Stimulated activated CD8-positive, alpha-beta memory T cell treated with anti-CD3 and anti-CD28 coated beads, Interleukin-7, amount 100 ng/mL, for 24 hours (primary cell): ENCODE measurements around the gene ZGRF1.
"Not testable (repeated sequence)": the region's sequence is repeated elsewhere in the genome, so short reads cannot be mapped to it uniquely, and the experiment has no call there.

ENCODE experiments used
- DNase-seq: peaks from one replicate; pipeline ENCODE4 v3.0.0-alpha.2; 2020; ENCODE audit warnings: low read depth

ZGRF1 gene, protein sequence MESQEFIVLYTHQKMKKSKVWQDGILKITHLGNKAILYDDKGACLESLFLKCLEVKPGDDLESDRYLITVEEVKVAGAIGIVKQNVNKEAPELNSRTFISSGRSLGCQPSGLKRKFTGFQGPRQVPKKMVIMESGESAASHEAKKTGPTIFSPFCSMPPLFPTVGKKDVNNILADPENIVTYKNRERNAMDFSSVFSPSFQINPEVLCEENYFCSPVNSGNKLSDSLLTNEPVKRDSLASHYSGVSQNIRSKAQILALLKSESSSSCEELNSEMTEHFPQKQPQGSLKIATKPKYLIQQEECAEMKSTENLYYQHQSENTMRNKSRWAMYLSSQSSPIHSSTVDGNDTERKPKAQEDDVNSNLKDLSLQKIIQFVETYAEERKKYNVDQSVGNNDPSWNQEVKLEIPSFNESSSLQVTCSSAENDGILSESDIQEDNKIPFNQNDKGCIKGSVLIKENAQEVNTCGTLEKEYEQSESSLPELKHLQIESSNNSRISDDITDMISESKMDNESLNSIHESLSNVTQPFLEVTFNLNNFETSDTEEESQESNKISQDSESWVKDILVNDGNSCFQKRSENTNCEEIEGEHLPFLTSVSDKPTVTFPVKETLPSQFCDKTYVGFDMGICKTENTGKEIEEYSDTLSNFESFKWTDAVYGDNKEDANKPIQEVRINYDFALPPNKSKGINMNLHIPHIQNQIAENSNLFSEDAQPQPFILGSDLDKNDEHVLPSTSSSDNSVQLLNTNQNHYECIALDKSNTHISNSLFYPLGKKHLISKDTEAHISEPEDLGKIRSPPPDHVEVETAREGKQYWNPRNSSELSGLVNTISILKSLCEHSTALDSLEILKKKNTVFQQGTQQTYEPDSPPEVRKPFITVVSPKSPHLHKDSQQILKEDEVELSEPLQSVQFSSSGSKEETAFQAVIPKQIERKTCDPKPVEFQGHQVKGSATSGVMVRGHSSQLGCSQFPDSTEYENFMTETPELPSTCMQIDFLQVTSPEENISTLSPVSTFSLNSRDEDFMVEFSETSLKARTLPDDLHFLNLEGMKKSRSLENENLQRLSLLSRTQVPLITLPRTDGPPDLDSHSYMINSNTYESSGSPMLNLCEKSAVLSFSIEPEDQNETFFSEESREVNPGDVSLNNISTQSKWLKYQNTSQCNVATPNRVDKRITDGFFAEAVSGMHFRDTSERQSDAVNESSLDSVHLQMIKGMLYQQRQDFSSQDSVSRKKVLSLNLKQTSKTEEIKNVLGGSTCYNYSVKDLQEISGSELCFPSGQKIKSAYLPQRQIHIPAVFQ (N-terminal part only)

DNA sequence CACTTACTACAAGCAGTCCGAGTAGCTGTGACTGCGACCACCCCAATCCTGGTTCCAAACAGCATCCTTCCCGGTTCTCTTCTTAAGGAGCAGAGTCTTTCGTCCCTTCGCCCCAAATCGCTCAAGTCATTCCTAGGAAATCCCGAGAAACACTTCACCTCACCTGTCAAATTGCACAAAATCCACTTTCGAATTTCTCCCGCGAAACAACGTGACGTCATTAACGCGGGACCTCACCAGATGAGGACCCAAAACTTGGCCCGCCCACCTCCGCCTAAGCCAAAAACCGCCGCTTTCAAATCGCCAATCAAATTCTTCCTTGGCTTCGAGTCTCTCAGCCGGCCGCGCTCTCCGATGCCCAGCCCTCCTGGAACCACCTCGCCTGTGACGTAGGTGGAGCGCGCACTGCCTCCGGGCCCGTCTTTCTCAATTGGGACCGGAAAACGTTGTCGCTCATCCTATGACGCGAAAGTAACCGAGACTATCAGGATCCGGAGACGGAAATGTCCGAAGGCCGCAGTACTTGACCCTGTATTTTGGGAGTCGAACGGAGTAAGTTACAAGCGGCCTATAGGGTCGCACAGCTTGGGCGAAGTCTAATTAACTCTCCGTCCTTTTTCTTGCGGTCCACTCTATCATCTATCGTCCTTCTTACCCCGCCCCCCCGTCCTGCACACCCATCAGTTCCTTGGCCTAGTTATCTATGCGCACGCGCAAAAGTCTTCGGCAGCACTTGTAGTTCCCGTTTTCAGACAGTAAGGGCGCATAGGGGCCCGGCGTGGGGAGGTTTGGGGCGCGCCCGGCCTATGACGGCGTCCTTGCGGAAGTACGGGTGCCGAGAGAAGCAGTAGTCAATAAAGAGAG is at the start of gene ZGRF1, which contains the start of gene LARP7:
ZGRF1 (minus strand) TSS at position 222 of the 864 bp plus-strand sequence. CDS start 3,733 bp downstream, outside the sequence.
LARP7 (plus strand) TSS at position 456 of the 864 bp plus-strand sequence. CDS start 7,527 bp downstream, outside the sequence.
- peak; percentile 94 for DNase-seq

DNA sequence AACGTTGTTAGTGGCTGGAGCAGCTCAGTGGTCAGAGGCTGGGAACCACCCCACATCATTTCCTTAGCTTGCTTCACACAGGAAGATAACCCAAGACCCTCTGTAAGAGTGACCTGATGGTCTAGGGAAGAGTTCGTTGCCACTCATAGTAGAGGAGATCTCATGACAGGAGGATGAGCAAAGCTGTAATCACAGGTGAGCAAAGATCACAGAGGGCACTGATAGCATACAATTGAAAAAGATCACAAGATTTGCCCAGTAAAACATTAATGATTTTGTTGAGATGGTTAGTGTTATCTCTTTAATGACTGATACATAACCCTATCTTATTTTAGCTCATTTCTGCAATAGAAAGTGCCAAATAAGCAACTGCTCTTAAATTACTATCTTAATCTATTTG is 44.3 kb upstream of the ZGRF1 start:
- DNase-seq, result no peak

DNA sequence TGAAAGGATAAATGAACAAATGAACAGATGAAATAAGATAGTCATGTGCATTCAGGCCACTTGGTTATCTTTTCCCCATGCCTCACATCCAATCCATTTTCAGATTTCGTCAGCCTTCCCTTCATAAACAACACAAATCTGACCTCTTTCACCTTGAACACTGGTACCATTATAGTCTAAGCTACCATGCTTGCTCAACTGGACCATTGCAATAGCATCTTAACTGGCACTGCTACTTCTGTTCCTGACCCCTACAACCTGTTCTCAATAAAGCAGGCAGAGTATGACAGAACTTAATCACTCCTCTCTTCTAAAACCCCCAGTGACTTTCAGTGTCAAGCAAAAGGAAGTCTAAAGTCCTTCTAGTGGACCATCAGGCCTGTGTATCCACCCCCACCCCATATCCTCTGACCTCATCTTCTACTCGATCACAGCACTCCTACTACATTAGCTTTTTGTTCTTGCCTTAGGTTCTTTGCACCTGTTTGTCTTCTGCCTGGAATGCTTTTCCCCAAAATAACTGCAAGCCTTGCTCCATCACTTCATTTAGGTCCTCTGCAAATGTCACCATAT is 40.9 kb upstream of the ZGRF1 start:
- no peak for DNase-seq

DNA sequence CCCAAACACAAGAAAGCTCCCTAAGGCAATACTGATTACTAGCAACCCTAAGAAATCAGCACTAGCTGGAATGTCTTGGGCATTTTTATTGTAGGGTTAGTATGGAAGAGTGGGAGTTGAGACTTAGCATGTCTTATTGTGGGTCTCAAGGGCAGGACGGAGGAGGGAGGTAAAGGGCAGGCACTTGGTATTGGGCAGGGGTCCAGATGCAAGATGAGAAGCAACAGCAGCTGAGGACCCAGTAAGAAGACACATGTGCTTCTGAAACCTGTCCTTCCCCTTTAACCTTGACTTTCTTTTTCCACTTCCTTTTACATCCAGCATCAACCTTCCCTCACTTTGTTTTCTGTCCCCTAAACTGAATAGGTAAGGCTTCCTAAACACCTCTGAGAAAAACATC is 37.7 kb upstream of the ZGRF1 start:
- no peak for DNase-seq

DNA sequence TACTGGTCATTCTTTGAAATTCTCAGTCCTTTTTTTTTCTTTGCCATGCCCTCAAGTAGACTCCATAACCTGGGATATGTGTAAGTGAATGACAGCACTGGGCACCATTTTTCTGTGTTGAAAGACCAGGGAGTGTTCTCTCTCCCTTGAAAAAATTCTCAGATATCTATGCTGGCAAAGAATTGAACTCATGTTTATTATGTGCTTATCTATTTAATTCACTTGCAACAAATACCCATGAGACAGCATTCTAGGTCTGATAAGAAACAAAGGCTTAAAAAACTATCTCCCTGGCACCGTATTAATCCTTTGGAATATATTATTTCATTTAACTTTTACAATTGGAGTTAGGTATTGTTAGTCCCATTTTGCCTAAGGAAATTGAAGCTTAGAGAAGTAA is 37.0 kb upstream of the ZGRF1 start:
- DNase-seq, result no peak

DNA sequence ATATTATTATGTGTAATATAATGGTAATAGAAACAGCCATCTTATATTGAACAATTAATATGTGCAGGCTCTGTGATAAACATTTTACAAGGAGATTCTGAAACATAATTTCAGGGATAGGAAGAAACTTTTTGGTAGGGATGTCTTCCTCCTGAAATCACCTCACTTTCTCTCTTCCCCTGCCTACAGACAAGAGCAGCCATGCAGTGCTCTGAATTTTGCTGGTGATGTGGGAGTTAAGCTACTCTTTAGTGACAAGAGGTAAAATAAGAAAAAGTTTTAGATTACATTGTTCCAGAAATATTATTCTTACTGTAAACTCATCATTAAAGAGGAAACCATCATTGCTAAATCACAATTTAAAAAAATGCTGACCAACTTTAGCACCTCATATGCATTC is 36.4 kb upstream of the ZGRF1 start:
- DNase-seq, result no peak

DNA sequence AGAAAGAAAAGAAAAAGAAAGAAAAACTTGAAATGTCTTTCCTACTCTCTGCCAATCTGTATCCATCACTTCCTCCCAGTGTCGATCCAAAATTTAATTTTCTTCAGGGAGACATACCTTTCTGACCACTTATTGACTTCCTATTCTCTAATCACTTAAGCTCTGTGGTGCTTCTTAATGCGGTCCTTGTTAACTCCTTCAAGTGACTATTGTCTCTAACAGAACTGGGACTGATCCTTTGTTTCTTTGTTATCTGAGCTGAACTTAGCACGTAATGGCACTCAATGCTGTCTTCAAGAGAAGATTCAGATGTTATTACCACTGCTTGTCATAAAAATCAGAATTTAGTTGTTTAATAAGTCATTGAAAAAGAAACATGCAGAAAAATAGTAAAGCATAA is 31.4 kb upstream of the ZGRF1 start:
- DNase-seq, result no peak

DNA sequence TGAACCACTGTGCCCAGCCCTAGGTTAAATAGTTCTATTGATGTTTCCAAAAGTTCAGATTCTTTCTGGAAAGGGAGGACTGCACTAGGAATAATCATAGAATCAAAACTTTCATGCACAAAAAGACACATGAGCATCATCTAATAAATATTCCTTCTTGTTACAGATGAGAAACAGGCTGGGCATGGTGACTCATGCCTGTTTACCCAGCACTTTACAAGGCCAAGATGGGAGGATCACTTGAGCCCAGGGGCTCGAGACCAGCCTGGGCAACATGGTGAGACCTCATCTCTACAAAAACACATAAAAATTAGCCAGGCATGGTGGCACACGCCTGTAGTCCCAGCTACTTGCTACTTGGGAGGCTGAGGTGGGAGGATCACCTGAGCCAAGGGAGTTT is 27.9 kb upstream of the ZGRF1 start:
- DNase-seq, result no peak

DNA sequence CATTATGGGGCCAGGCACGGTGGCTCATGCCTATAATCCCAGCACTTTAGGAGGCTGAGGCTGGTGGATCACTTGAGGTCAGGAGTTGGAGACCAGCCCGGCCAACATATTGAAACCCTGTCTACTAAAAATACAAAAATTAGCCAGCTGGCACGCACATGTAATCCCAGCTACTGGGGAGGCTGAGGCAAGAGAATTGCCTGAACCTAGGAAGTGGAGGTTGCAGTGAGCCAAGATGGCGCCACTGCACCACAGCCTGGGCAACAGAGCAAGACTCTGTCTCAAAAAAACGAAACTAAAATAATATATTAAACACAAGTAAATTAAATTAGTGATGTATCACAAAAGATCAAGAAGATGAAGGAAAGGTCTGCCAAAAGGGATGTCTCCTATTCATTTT is 19.4 kb upstream of the ZGRF1 start:
- not testable (repeated sequence) for DNase-seq

DNA sequence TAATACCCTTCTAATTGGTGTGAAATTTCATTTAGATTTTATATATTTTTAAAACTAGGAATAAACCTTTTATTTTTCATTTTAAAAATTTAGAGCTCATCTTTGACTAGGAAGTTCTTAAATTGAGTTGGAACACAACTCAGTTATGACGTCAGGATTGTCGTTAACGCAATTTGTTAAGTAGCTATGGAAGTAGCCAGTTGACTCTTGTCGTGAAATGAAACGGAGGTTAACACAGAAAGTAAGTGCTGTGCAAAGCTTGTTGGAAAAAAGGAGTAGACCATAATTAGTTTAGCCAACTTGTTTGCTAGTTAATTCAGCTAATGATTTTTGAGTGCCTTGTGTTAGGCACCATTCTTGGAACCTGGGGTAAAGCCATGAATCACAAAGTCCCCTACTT is 18.6 kb upstream of the ZGRF1 start:
- no peak for DNase-seq

DNA sequence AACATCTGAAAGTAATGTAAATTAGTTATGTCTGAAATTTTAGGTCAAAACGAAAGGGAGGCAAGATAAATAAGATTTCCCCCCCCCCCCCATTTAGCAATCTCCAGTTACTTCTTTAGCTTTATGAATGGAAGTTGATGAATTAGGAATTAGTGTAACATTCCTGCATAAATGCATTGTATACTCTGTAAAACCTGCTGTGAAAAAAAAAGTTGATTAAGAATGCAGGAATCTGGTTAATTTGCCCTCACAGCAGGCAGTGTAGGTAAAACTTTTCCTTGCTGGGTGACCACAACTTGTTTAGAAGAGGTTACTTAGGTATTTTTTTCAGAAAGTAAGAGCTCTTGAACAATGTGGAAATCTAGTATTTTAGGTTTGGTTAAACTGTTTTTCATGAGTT is 15.5 kb upstream of the ZGRF1 start:
- no peak for DNase-seq

DNA sequence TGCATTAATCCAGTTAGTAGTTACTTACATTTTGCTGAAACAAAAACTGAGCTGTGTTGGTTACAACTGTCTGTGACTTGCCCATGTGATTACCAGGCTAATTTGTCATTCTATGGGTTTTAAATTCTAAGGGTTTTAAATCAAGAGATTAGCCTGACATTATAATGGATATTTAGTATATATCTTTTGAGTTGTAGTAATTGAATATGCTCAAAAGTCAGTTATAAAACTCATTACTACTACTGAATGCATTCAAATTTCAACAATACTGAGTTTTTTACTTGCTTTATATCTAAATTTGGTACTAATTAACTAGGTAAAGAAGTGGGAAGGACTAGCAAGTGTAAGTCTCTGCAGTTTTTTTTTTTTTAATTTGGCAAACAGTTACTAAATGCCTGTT is 14.9 kb upstream of the ZGRF1 start:
- no peak for DNase-seq

DNA sequence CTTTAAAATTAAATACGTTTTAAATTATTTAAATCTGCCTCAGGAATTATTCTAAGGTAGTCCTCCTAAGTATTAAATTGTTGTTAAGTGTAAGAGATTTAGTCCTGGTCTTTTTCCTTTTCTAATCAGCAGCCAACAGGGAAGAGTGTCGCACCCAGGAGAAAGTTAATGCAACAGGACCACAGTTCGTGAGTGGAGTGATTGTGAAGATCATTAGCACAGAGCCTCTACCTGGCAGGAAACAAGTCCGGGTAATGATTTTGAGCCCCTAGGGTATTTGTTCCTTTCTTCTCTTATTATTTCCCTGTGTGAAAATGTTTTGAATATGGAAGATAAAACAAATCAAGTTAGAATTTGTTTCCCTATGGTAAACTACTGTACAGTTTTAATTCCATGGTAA is 13.6 kb upstream of the ZGRF1 start:
- DNase-seq, result no peak

DNA sequence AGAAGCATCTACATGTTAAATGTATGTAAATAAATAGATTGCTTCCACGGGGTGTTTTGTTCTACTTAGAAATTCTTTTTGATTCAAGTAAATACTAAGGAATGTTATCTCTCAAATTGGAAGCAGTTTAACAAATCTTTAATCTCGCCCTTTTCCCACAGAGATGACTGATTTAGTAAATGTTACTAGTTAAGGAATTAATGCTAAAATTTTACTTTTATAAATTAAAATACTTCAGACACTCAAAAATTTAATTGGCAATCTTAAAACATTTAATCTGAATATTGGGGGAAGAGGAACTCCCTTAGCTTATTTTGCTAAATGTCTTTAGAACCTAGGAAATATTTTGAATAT is 12.3 kb upstream of the ZGRF1 start:
- DNase-seq, result no peak

DNA sequence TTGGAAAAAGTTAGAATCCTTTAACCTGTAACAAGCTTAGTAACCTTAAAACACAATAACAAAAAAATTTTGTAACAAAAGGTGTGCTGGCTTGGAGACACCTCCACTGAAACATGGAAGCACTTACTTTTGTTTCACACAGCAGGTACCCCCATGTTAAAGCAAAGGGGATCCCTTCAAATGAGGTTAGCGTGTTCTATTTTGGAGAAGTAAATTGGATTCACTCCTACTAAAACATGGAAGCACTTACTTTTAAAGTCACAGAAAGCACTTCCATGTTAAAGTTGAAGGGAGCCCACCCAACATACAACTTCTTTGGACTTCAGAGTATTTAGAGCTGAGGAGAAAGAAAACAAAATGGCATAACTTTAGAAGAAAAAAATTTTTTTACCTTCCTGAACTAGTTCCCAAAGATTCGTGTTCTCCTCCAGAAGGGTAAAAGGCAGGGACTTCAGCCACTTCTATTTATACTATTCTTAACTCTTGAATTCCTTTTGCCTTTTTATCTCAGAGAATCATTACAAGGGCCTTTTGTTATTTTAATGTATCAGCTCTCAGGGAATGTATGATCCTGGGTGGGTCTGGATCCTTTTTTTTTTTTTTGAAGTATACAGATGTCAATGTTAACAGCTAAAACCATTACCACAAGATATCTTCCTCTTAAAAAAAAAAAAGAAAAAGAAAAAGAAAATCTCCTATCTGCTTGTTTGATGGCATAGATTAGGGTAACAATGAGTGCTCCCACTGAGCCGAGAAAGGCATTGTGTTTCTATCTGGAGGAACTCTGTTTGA is 11.8 kb upstream of the ZGRF1 start:
- DNase-seq, result no peak

DNA sequence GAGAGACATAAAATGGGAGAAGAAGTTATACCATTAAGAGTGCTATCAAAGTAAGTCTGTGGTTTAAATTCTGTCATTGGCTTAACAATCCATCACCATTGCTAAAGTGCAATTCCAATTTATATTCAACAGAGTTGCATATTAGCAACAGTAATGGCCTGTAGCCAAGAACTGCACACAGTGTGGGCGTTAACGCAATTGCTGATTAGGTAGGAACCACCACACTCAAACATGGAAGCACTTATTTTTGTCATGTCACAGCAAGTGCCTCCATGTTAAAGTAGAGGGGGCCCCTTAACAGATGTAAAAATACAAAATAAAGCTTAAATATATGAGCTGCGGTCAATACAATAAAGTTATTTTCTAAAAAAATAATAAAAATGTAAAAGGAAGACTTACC is 11.1 kb upstream of the ZGRF1 start:
- no peak for DNase-seq

DNA sequence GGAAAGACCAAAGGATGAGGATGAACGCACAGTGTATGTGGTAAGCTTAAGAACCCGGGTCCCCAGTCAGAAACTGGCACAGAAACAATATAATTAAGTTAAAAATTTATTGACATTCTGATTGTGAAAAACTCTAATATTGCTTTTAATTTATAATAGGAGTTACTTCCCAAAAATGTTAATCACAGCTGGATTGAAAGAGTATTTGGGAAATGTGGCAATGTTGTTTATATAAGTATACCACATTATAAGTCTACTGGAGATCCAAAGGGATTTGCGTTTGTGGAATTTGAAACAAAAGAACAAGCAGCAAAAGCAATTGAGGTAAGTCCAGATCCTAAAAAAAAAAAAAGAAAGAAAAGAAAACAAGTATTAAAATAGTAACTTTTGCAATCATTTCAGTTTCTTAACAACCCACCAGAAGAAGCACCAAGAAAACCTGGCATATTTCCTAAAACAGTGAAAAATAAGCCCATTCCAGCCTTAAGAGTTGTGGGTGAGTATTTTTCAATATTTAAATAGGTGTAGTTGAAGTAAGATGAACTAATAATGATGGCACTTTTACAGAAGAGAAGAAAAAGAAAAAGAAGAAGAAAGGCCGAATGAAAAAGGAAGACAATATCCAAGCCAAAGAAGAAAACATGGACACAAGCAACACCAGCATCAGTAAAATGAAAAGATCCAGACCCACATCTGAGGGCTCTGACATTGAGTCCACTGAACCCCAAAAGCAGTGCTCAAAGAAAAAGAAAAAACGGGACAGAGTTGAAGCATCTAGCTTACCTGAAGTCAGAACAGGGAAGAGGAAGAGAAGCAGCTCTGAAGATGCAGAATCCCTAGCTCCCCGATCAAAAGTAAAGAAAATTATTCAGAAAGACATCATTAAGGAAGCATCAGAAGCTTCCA is 10.2 kb upstream of the ZGRF1 start:
- DNase-seq, result no peak

DNA sequence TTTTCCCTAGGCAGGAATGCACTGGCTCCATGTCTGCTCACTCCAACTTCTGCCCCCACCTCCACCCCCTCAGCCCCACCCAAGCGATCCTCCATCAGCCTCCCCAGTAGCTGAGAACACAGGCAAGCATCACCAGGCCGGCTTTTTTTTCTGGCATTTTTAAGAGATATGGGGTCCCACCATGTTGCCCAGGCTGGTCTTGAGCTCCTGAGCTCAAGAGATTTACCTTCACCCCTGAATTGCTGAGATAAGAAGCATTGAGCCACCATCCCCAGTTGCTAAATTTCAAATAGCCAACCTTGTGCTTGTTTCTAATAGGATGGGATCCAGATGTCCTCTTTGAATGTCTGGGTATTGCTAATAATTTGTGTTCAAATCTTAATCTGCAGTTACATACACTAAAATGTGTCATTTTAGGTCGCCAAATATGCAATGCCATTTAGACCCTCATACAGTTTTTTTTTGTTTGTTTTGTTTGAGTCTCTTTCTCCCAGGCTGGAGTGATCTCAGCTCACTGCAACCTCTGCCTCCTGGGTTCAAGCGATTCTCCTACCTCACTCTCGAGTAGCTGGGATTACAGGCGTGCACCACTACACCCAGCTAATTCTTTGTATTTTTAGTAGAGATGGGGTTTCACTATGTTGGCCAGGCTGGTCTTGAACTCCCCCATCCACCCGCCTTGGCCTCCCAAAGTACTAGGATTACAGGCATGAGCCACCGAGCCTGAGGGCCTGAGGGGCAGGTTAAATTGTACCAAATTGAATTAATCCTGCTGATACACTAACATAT is 9.0 kb upstream of the ZGRF1 start:
- no peak for DNase-seq
